ENCODE results near the gene TACR2. TPM values are rescaled to one million over a fixed set of nuclear protein-coding genes. Genes with fewer than 3 reads are reported as not detected.
"Not testable (repeated sequence)": the region's sequence is repeated elsewhere in the genome, so short reads cannot be mapped to it uniquely, and the experiment has no call there.

Gene TACR2
- total RNA-seq, 1 donor from 2014 or later = 0.34 TPM

DNA sequence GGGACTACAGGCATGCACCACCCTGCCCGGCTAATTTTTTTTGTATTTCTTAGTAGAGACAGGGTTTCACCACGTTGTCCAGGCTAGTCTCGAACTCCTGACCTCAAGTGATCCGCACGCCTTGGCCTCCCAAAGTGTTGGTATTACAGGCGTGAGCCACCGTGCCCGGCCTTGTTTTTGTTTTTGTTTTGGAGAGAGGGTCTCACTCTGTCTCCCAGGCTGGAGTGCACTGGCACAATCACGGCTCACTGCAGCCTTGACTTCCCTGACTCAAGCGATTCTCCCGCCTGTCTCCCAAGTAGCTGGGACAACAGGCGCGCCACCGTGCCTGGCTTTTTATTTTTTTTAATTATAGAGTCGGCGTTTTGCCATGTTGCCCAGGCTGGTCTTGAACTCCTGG is 33.7 kb upstream of the TACR2 start:
- DNase-seq = not testable (repeated sequence)

DNA sequence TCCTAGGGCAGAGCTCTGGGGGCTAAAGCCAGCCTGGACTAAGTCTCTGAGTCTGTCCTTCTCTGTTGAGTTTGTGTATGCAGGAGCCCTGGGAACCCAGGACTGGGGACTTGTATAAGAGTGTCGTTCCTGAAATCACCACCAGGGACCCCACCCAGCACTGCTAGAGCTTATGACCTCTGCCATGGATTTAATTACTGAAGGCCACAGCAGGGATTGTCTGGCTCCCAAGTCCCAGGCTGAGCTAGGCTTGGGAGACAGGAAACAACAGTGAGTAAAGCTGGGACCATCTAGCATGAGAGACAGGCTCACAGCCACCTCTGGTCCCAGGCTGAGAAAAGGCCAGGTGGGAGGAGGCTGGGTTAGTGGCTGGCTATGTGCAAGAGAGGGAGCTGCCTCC is 33.1 kb upstream of the TACR2 start:
- DNase-seq = peak; percentile 92

GRCh38 chr10:69446650-69447151 is 30.0 kb upstream of the TACR2 start:
- peak; percentile 95 for DNase-seq

DNA sequence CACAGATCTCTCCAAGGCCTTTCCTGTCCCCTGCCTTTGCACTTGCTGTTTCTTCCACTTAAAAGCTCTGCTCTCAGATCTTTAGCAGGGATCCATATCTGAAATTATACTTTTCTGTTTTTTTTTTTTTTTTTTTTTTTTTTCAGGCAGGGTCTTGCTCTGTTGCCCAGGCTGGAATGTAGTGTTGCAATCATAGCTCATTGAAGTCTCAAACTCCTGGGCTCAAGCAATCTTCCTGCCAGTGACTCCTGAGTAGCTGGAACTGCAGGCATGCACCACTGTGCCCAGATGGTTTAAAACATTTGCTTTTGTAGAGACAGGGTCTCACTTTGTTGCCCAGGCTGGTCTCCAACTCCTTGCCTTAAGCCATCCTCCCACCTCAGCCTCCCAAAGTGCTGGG is 29.5 kb upstream of the TACR2 start:
- DNase-seq = no peak

GRCh38 chr10:69445041-69445440 is 28.3 kb upstream of the TACR2 start:
- DNase-seq = peak; percentile 42

GRCh38 chr10:69443354-69443753 is 26.6 kb upstream of the TACR2 start:
- DNase-seq = no peak

- no peak for DNase-seq
Observed at GRCh38 chr10:69439813-69440506, 23.2 kb upstream of the TACR2 start.

DNA sequence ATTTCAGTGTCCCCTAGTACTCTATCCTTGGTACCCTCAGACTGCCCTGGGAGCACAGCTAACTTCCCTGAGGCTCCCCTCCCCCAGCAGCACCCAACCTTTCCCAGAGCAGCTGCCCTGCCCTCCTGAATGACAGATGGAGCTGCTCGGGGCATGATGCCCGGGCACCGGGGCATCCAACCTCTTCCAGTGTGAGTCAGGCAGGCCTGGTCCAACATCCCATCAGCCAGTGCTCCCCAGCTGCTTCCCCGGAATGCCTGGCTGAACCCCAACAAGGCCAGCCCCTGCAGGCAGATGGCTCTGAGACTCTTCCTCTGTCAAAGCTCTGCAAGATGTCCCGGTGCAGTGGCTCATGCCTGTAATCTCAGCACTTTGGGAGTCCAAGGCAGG is 22.6 kb upstream of the TACR2 start:
- DNase-seq = no peak

DNA sequence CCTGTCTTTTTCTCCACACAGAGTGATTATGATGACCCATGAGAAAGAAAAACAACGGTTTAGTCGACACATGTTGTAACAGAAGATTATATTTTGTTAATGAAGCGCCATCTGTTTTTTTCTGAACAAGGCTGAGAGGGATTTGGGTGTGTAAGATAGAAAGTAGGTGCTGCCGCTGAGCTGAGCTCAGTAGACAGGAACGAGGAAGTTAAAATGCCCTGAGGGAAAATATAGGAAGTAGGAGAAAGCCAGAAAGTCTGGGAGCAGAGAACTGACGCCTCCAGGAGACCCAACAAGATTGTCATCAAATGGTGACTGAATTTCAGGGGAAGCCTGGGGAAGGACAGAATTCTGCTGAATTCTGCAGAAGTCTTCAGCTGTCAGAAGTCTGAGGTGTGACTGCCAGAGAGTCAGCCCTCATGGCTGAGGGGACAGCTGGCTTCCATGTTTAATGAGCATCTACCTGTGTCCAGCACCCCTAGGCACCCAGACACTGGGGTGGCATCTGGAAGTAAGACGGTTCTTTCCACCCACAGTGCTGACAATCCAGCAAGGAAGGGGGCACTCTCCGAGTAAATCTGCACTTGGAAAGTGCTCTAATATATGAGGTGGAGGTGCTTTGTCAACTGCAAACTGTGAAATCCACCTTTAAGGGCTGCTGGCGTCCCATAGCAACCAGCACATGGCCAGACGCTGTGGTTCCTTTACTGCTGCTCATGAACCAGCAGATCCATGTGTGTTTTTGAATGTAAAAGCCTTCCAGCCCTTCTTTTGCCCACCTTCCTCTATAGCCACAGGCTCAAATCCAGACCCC is 22.0 kb upstream of the TACR2 start:
- peak; percentile 35 for DNase-seq

GRCh38 chr10:69437321-69438259 is 20.9 kb upstream of the TACR2 start:
- no peak for DNase-seq

DNA sequence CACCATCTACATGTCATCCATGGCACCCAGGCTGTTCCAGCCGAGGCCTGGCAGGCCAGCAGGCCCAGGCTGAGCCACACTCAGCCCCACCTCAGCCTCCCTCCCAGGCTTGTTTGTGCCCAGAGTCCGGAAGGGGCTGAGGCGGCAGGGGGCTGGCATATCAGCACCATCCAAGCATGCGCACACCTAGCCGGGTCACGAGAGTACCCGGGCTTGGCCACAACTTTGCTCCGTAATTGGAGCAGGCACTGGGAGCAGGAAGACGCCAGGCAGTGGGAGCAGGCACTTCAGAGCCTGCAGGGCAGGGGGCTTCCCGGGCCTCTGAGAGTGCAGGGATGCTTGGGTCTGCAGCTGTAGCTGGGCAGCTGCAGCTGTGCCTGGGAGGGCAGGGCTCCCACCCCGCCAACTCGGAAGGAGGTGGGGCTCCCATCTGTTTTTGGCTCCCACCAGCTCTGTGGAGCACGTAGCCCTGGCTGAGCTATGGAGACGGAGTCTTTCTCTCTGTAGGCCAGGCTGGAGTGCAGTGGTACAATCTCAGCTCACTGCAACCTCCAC is 19.3 kb upstream of the TACR2 start:
- no peak for DNase-seq

DNA sequence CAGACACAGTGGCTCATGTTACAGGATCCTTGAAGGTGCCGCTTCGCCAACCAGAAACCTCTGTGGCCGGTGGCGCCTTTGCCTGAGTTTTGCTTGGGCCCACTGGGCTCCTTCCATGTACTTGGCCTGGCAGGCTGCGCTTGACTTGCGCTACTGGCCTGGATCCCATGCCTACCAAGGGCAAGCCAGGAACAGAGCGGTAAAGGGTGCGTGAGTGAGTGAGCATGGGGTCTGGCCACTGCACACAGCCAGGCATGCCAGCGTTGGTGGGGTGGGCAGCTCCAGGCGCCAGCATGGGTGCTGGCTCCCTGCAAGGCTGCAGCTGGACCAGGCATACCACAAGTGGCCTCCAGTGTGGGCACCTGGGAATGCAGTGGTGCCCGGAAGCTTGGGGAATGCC is 18.2 kb upstream of the TACR2 start:
- no peak for DNase-seq

DNA sequence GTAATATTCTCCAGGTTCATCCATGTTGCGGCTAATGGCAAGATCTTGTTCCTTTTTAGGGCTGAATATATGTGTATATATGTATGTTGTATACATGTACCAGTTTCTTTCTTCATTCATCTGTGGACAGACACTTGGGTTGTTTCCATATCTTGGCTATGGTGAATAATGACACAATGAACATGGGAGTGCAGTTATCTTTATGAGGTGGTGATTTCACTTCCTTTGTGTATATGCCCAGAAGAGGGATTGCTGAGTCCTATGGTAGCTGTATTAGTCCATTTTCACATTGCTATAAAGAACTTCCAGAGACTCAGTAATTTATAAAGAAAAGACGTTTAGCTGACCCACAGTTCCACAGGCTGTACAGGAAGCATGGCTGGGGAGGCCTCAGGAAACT is 17.5 kb upstream of the TACR2 start:
- DNase-seq = no peak

DNA sequence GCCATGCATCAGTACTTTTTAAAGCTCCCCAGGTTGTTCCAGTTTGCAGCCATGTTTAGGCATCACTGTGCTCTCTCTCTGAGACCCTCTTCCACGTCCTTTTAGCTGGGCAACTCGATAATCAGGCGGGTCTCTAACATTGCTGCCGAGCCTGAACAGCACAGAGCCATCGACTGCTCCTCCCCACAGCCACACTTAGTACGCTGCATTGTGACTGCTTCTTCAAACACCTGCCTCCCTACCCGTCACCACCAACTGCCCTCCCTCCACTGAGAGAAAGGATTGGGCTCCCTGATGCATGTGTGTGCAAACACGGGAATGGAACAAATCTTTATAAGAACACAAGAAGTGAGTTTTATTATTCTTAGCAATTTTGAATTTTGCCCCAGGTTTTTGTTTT is 11.4 kb upstream of the TACR2 start:
- no peak for DNase-seq

DNA sequence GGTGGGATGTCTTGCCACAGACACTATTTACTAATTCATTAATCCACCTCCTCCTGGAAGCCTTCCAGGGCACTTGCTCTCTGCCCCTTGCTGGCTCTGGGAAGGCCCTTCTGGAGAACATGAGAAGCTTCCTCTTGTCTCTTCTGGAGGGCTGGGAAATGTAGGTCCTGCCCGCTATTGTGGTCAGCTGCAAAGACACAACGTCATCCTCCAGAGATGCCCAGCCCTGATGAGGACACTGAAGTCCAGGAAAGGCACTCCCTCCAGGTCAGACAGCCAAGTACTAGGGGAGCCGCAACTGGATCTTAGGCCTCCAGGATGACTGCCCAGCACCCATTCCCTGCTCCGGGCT is 9.6 kb upstream of the TACR2 start:
- DNase-seq = no peak

GRCh38 chr10:69425511-69426298 is 9.0 kb upstream of the TACR2 start:
- DNase-seq = no peak

- DNase-seq = no peak
Observed at GRCh38 chr10:69425041-69425440, 8.3 kb upstream of the TACR2 start.

DNA sequence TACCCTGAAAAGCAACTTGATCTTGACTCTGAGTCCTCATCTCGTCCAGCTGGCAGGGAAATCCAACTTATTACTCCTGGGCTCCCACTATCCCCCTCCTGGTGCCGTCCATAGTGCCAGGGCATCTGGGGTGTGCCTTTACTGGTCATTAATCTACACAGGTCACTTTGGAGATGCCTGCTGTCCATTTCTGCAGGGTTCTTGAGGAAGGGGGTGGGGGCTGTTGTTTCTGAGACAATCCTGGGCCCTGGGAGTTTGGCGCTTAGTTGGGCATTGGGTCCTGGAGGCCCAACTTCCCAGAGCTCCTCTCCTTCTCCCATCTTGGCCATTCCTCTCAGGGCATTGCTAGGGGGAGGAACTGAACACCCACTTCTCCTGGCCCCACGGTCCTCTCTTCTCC is 6.0 kb upstream of the TACR2 start:
- no peak for DNase-seq

- DNase-seq = no peak
Observed at GRCh38 chr10:69421611-69422308, 5.0 kb upstream of the TACR2 start.

DNA sequence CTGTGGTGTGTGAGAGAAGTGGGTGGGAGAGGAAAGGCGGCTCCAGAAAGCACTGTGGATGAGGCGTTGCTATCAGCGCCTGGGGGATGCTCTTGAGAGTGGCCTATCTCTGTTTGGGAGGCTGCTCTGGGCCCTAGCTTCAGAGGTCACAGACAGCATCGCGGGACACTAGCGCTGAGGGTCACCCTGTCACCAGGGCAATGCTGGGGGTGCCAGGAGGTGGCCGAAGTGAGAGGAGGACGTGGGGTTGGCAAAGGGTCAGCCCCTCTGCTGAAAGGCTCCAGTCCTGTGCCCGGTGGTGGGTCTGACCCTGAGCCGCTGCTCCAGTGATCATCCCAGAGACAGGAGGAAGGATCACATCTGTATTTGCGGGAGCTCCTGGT is 3.0 kb upstream of the TACR2 start:
- DNase-seq = no peak

GRCh38 chr10:69419096-69419743 is 2.5 kb upstream of the TACR2 start:
- DNase-seq = no peak
